Measurements from ENCODE around the gene ABCC4. TPM values are rescaled to one million over a fixed set of nuclear protein-coding genes. Genes with fewer than 3 reads are reported as not detected.

Gene ABCC4
- total RNA-seq, 1 experiment from 2014 or later = 12.5 TPM

GRCh38 chr13:95112883-95113282 lies 188.4 kb downstream of the ABCC4 start:
- H3K36me3 Mint-ChIP-seq (ENCODE audit: insufficient read depth, unreplicated experiment) = no peaks in the 10 kb centered on the region
- no peak for DNase-seq
- no peaks in the 10 kb centered on the region for H3K4me1 Mint-ChIP-seq (ENCODE audit: low read depth, unreplicated experiment)
- BruUV-seq (replicated peaks) = no TSS peak
- no peak for TF ChIP-seq CTCF (IDR thresholded peaks at IDR 0.05; ENCODE audit: unreplicated experiment)
- no peak overlapping the region for H3K4me3 Mint-ChIP-seq (ENCODE audit: low read depth, unreplicated experiment)
- no peaks in the 10 kb centered on the region for H3K27me3 Mint-ChIP-seq (ENCODE audit: unreplicated experiment)
- H3K9me3 Mint-ChIP-seq (ENCODE audit: low read depth, unreplicated experiment) = no peaks in the 10 kb centered on the region
- intact Hi-C loops (cut with micrococcal nuclease; ENCODE audit: unreplicated experiment) = no loop called here
- CTCF ChIA-PET = no interaction called here
- H3K27ac Mint-ChIP-seq (ENCODE audit: unreplicated experiment) = no peak overlapping the region

GRCh38 chr13:95111608-95112007 lies 189.6 kb downstream of the ABCC4 start:
- no peak overlapping the region for H3K4me3 Mint-ChIP-seq (ENCODE audit: low read depth, unreplicated experiment)
- H3K4me1 Mint-ChIP-seq (ENCODE audit: low read depth, unreplicated experiment) = no peaks in the 10 kb centered on the region
- H3K27me3 Mint-ChIP-seq (ENCODE audit: unreplicated experiment) = no peaks in the 10 kb centered on the region
- CTCF ChIA-PET = no interaction called here
- no TSS peak for BruUV-seq (replicated peaks)
- no peaks in the 10 kb centered on the region for H3K9me3 Mint-ChIP-seq (ENCODE audit: low read depth, unreplicated experiment)
- no peaks in the 10 kb centered on the region for H3K36me3 Mint-ChIP-seq (ENCODE audit: insufficient read depth, unreplicated experiment)
- intact Hi-C loops (cut with micrococcal nuclease; ENCODE audit: unreplicated experiment) = no loop called here
- TF ChIP-seq CTCF (IDR thresholded peaks at IDR 0.05; ENCODE audit: unreplicated experiment) = no peak
- no peak for DNase-seq
- no peak overlapping the region for H3K27ac Mint-ChIP-seq (ENCODE audit: unreplicated experiment)

GRCh38 chr13:95106562-95106961 lies 194.7 kb downstream of the ABCC4 start:
- CTCF ChIA-PET = no interaction called here
- Mint-ChIP-seq H3K27ac (ENCODE audit: unreplicated experiment) (no peak overlapping the region), H3K36me3 (ENCODE audit: insufficient read depth, unreplicated experiment) (no peaks in the 10 kb centered on the region), H3K27me3 (ENCODE audit: unreplicated experiment) (no peaks in the 10 kb centered on the region), H3K4me3 (ENCODE audit: low read depth, unreplicated experiment) (no peak overlapping the region), H3K9me3 (ENCODE audit: low read depth, unreplicated experiment) (no peaks in the 10 kb centered on the region), H3K4me1 (ENCODE audit: low read depth, unreplicated experiment) (no peaks in the 10 kb centered on the region)
- no TSS peak for BruUV-seq (replicated peaks)
- TF ChIP-seq CTCF (IDR thresholded peaks at IDR 0.05; ENCODE audit: unreplicated experiment) = no peak
- DNase-seq = no peak
- intact Hi-C loops (cut with micrococcal nuclease; ENCODE audit: unreplicated experiment) = no loop called here

- no TSS peak for BruUV-seq (replicated peaks)
- CTCF ChIA-PET = no interaction called here
- no peaks in the 10 kb centered on the region for H3K9me3 Mint-ChIP-seq (ENCODE audit: low read depth, unreplicated experiment)
- H3K36me3 Mint-ChIP-seq (ENCODE audit: insufficient read depth, unreplicated experiment) = no peaks in the 10 kb centered on the region
- no peak for DNase-seq
- H3K27ac Mint-ChIP-seq (ENCODE audit: unreplicated experiment) = no peak overlapping the region
- intact Hi-C loops (cut with micrococcal nuclease; ENCODE audit: unreplicated experiment) = no loop called here
- no peak for TF ChIP-seq CTCF (IDR thresholded peaks at IDR 0.05; ENCODE audit: unreplicated experiment)
- H3K4me1 Mint-ChIP-seq (ENCODE audit: low read depth, unreplicated experiment) = peaks cover 9% of the 10 kb centered on the region
- no peak overlapping the region for H3K4me3 Mint-ChIP-seq (ENCODE audit: low read depth, unreplicated experiment)
- no peaks in the 10 kb centered on the region for H3K27me3 Mint-ChIP-seq (ENCODE audit: unreplicated experiment)
Observed at GRCh38 chr13:95100525-95101433, 200.5 kb downstream of the ABCC4 start.
